Peyer's patch (tissue), 4 donors: ENCODE data around the gene RFX8. TPM values are rescaled to one million over a fixed set of nuclear protein-coding genes. Genes with fewer than 3 reads are reported as not detected.
"Not testable (repeated sequence)": the region's sequence is repeated elsewhere in the genome, so short reads cannot be mapped to it uniquely, and the experiment has no call there.

ENCODE experiments used
- DNase-seq, 3 donors: peaks; one replicate each; pipeline ENCODE4 v3.0.0-alpha.2; 2017 to 2019
- H3K27ac ChIP-seq, 4 donors: fragments of 200-600 bp; sonication (generic); one replicate each; pipeline ENCODE4 v1.5.1; 2016 to 2019
- H3K27me3 ChIP-seq, 2 donors: fragments of 200-600 bp; sonication (generic); one replicate each; pipeline ENCODE4 v1.5.1; 2019
- H3K36me3 ChIP-seq, 3 donors: fragments of 200-600 bp; sonication (generic); one replicate each; pipeline ENCODE4 v1.5.1; 2016 to 2019
- H3K4me1 ChIP-seq, 4 donors: fragments of 200-600 bp; sonication (generic); one replicate each; pipeline ENCODE4 v1.5.1; 2016 to 2019
- H3K4me3 ChIP-seq, 4 donors: fragments of 200-600 bp; sonication (generic); 1 replicate in 3 of 4; 2 replicates in 1 of 4; pipeline ENCODE4 v1.5.1; 2016 to 2019; ENCODE audit warnings: mild to moderate bottlenecking in 1 of 4
- H3K9me3 ChIP-seq, 4 donors: fragments of 200-600 bp; sonication (generic); one replicate each; pipeline ENCODE4 v1.5.1; 2016 to 2019; ENCODE audit warnings: mild to moderate bottlenecking in 1 of 4
- CTCF ChIP-seq, 6 experiments: fragments of 450-650 bp in 4 of 6; fragments of 200-600 bp in 2 of 6; sonication (generic) in 1 of 6; IDR thresholded peaks; one replicate each; pipeline ENCODE4 v1.5.1; 2017 to 2019; ENCODE audit warnings: antibody characterized with exemption in 6 of 6, mild to moderate bottlenecking in 3 of 6, moderate library complexity in 1 of 6
- POLR2A ChIP-seq, 2 donors: fragments of 450-650 bp; IDR thresholded peaks; one replicate each; pipeline ENCODE4 v1.5.1; 2017; ENCODE audit warnings: antibody characterized with exemption in 2 of 2, mild to moderate bottlenecking in 2 of 2, moderate library complexity in 2 of 2
- total RNA-seq, 4 donors: library from RNA; depleted of rRNA; stranded (reverse); fragments of >200 nt; gene quantifications; one replicate each; pipeline ENCODE4 v1.1.0, GENCODE V29; 2016

Gene RFX8
- total RNA-seq, 4 donors from 2014 or later, result not detected

- TF ChIP-seq POLR2A (IDR thresholded peaks at IDR 0.05) (no peak), CTCF (IDR thresholded peaks at IDR 0.05) (no peak)
- H3K9me3 ChIP-seq, result no peaks in the 10 kb centered on the region
- no peak for DNase-seq
- no peaks in the 10 kb centered on the region for H3K36me3 ChIP-seq
- no peak overlapping the region for H3K27ac ChIP-seq
- H3K4me3 ChIP-seq, result no peak overlapping the region
- no peaks in the 10 kb centered on the region for H3K4me1 ChIP-seq
- no peaks in the 10 kb centered on the region for H3K27me3 ChIP-seq
These were observed 23.9 kb downstream of the RFX8 start for GRCh38 chr2:101450965-101451364.

GRCh38 chr2:101446869-101447268, 28.0 kb downstream of the RFX8 start:
- no peaks in the 10 kb centered on the region for H3K27me3 ChIP-seq
- H3K4me1 ChIP-seq, result no peaks in the 10 kb centered on the region
- TF ChIP-seq POLR2A (IDR thresholded peaks at IDR 0.05), result no peak
- no peak for TF ChIP-seq CTCF (IDR thresholded peaks at IDR 0.05)
- no peaks in the 10 kb centered on the region for H3K36me3 ChIP-seq
- peaks cover 0 to 2% (median 0%) of the 10 kb centered on the region in 4 donors for H3K9me3 ChIP-seq
- no peak overlapping the region for H3K4me3 ChIP-seq
- no peak overlapping the region for H3K27ac ChIP-seq
- no peak for DNase-seq

- no peak for TF ChIP-seq POLR2A (IDR thresholded peaks at IDR 0.05)
- no peak for TF ChIP-seq CTCF (IDR thresholded peaks at IDR 0.05)
These were observed 32.2 kb downstream of the RFX8 start for GRCh38 chr2:101442667-101443061.

GRCh38 chr2:101442042-101442666, 32.8 kb downstream of the RFX8 start:
- no peak for TF ChIP-seq POLR2A (IDR thresholded peaks at IDR 0.05)
- Histone ChIP-seq H3K27me3 (no peaks in the 10 kb centered on the region), H3K27ac (no peak overlapping the region), H3K4me1 (no peaks in the 10 kb centered on the region), H3K36me3 (no peaks in the 10 kb centered on the region), H3K4me3 (no peak overlapping the region), H3K9me3 (peaks cover 0 to 2% (median 0%) of the 10 kb centered on the region in 4 donors)
- no peak for DNase-seq

More at GRCh38 chr2:101442667-101443061, 32.2 kb downstream of the RFX8 start:
- Histone ChIP-seq H3K9me3 (peaks cover 0 to 2% (median 0%) of the 10 kb centered on the region in 4 donors), H3K4me1 (no peaks in the 10 kb centered on the region), H3K27ac (no peak overlapping the region), H3K36me3 (no peaks in the 10 kb centered on the region), H3K27me3 (no peaks in the 10 kb centered on the region), H3K4me3 (no peak overlapping the region)
- no peak for DNase-seq

GRCh38 chr2:101440127-101440738, 34.7 kb downstream of the RFX8 start:
- Histone ChIP-seq H3K4me3 (no peak overlapping the region), H3K9me3 (peaks cover 0 to 2% (median 0%) of the 10 kb centered on the region in 4 donors), H3K27ac (no peak overlapping the region), H3K36me3 (no peaks in the 10 kb centered on the region), H3K27me3 (no peaks in the 10 kb centered on the region), H3K4me1 (no peaks in the 10 kb centered on the region)
- no peak for DNase-seq
- TF ChIP-seq POLR2A (IDR thresholded peaks at IDR 0.05) (no peak), CTCF (IDR thresholded peaks at IDR 0.05) (no peak)

GRCh38 chr2:101439716-101440115, 35.2 kb downstream of the RFX8 start:
- peaks cover 0 to 2% (median 0%) of the 10 kb centered on the region in 4 donors for H3K9me3 ChIP-seq
- H3K36me3 ChIP-seq, result no peaks in the 10 kb centered on the region
- no peak for TF ChIP-seq POLR2A (IDR thresholded peaks at IDR 0.05)
- no peak for TF ChIP-seq CTCF (IDR thresholded peaks at IDR 0.05)
- H3K4me1 ChIP-seq, result no peaks in the 10 kb centered on the region
- H3K27me3 ChIP-seq, result no peaks in the 10 kb centered on the region
- no peak overlapping the region for H3K4me3 ChIP-seq
- DNase-seq, result no peak
- no peak overlapping the region for H3K27ac ChIP-seq

GRCh38 chr2:101438555-101438954, 36.4 kb downstream of the RFX8 start:
- not testable (repeated sequence) for H3K36me3 ChIP-seq, H3K27me3 ChIP-seq, H3K9me3 ChIP-seq, H3K4me3 ChIP-seq, H3K27ac ChIP-seq, DNase-seq, H3K4me1 ChIP-seq
